HEK293T (cell line): ENCODE data around the gene SYTL4.

Experiments
- ARNT ChIP-seq: fragments of 450-650 bp; IDR thresholded peaks from 2 replicates; pipeline ENCODE4 v1.6.1; 2017; ENCODE audit warnings: mild to moderate bottlenecking
- HDGF ChIP-seq: fragments of 450-650 bp; IDR thresholded peaks from 2 replicates; pipeline ENCODE4 v1.6.1; 2017; ENCODE audit warnings: antibody characterized with exemption, borderline replicate concordance
- SP1 ChIP-seq: fragments of 450-650 bp; IDR thresholded peaks from 2 replicates; pipeline ENCODE4 v1.6.1; 2017
- SUZ12 ChIP-seq: fragments of 450-650 bp; IDR thresholded peaks from 2 replicates; pipeline ENCODE4 v1.6.1; 2016; ENCODE audit warnings: mild to moderate bottlenecking

DNA sequence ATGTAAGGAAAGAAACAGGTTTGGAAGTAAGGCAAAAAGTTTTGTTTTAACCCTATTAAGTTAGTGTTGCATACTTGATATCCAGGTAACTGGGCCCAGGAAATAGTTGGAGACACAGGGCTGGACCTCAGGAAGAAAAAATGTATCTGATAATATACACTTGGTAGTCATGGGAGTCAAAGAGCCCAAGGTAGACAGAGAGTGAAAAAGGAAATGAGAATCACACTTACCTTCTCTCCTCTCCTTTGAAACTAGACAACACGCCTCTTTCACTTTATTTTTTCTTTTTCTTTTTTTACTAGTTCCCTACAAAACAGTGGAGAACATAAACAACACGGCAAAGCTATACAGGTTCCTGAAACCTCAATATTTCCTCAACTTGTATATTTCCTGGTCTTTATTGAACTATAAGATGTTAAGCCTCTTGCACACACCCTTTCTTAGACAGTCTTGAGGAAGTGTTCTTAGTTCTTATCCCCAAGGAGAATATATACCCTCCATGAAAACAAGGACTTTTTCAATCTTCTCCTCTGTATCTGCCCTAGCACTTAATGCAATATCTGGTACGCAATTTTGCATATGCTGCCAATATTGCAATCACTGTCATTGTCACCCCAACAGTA, 27.2 kb downstream of the SYTL4 start:
- TF ChIP-seq HDGF (no peak), SUZ12 (no peak), SP1 (no peak), ARNT (no peak)
